ENCODE results near the gene PINK1.

GRCh38 chr1:20685099-20685662, 51.9 kb downstream of the PINK1 start:
- no peak for TF ChIP-seq CTCF (IDR thresholded peaks at IDR 0.05)
- TF ChIP-seq POLR2A (IDR thresholded peaks at IDR 0.05): no peak

Measured in lower leg skin (tissue), 3 donors.